Activated CD8-positive, alpha-beta memory T cell treated with anti-CD3 and anti-CD28 coated beads for 4 hours (primary cell): ENCODE measurements around the gene CKMT2.

ENCODE experiments used
- DNase-seq, 2 donors: peaks; one replicate each; pipeline ENCODE4 v3.0.0-alpha.2; 2020; ENCODE audit warnings: low read depth in 2 of 2

The CKMT2 gene

GRCh38 chr5:81305785-81306184 is 72.7 kb downstream of the CKMT2 start:
- no peak for DNase-seq

- no peak for DNase-seq
Measured at GRCh38 chr5:81308836-81309235, 75.7 kb downstream of the CKMT2 start.

GRCh38 chr5:81310402-81311063 is 77.4 kb downstream of the CKMT2 start:
- no peak for DNase-seq

- DNase-seq, result no peak
Measured at GRCh38 chr5:81313278-81313677, 80.2 kb downstream of the CKMT2 start.

- DNase-seq, result no peak
Measured at GRCh38 chr5:81313686-81314085, 80.6 kb downstream of the CKMT2 start.

GRCh38 chr5:81314581-81314980 is 81.5 kb downstream of the CKMT2 start:
- DNase-seq, result no peak

GRCh38 chr5:81315336-81315735 is 82.2 kb downstream of the CKMT2 start:
- DNase-seq, result no peak

GRCh38 chr5:81315830-81316229 is 82.7 kb downstream of the CKMT2 start:
- no peak for DNase-seq
